ENCODE results near the gene MON1A. TPM values are rescaled to one million over a fixed set of nuclear protein-coding genes. Genes with fewer than 3 reads are reported as not detected.

The MON1A gene
- total and polyA plus RNA-seq, 8 donors, result 2.3 to 7.7 (median 4.5) TPM

GRCh38 chr3:49859576-49860305 is 69.9 kb downstream of the MON1A start:
- 61 to 67% methylated on average over 12 of the region's 12 CpGs for WGBS, 2 donors
- intact Hi-C loops (cut with DNase I), result no loop called here
- FAIRE-seq (no peak), DNase-seq (no peak), ATAC-seq (no peak)
- Histone ChIP-seq H3K36me3 (no peaks in the 10 kb centered on the region), H3K4me3 (no peak overlapping the region), H3K27ac (no peak overlapping the region), H3K9me3 (no peaks in the 10 kb centered on the region), H3K4me1 (peaks cover 0 to 5% (median 0%) of the 10 kb centered on the region in 3 donors), H3K27me3 (no peaks in the 10 kb centered on the region)
- TF ChIP-seq CTCF (IDR thresholded peaks at IDR 0.05), result no peak

Other genes with a start within 250 kb of the MON1A start
- gene MST1, start 240.3 kb downstream of the MON1A start, total RNA-seq, result 10 to 100 TPM; 17.2 to 36.5 (median 21.6) TPM
- 100 to 1,000 TPM in 1 of 2 donors, 10 to 100 TPM in 1; 83.0 to 150 TPM for gene MST1, start 240.3 kb downstream of the MON1A start, polyA plus RNA-seq
- gene RNF123, start 240.3 kb downstream of the MON1A start, total RNA-seq, result 10 to 100 TPM; 13.5 to 27.6 (median 18.3) TPM
- gene RNF123, start 240.3 kb downstream of the MON1A start, polyA plus RNA-seq, result 10 to 100 TPM; 21.8 to 24.3 TPM
- gene AMIGO3, start 210.1 kb downstream of the MON1A start, total RNA-seq, result not detected
- gene AMIGO3, start 210.1 kb downstream of the MON1A start, polyA plus RNA-seq, result 1 to 10 TPM; 3.9 to 4.0 TPM
- 10 to 100 TPM; 22.4 to 46.7 (median 31.4) TPM for gene GMPPB, start 205.9 kb downstream of the MON1A start, total RNA-seq
- 10 to 100 TPM; 35.9 to 38.1 TPM for gene GMPPB, start 205.9 kb downstream of the MON1A start, polyA plus RNA-seq
- 10 to 100 TPM; 12.0 to 28.5 (median 17.1) TPM for gene IP6K1, start 143.3 kb downstream of the MON1A start, total RNA-seq
- 10 to 100 TPM; 11.2 to 13.3 TPM for gene IP6K1, start 143.3 kb downstream of the MON1A start, polyA plus RNA-seq
- gene CDHR4, start 129.9 kb downstream of the MON1A start, total RNA-seq, result not detected
- not detected for gene CDHR4, start 129.9 kb downstream of the MON1A start, polyA plus RNA-seq
- 1 to 10 TPM in 1 of 6 donors, under 1 TPM in 5; 0.55 to 1.4 (median 0.62) TPM for gene INKA1, start 126.5 kb downstream of the MON1A start, total RNA-seq
- 1 to 10 TPM; 1.6 to 2.0 TPM for gene INKA1, start 126.5 kb downstream of the MON1A start, polyA plus RNA-seq
- gene UBA7, start 115.9 kb downstream of the MON1A start, total RNA-seq, result 10 to 100 TPM; 17.7 to 63.9 (median 28.8) TPM
- 10 to 100 TPM; 72.9 to 86.2 TPM for gene UBA7, start 115.9 kb downstream of the MON1A start, polyA plus RNA-seq
- 1 to 10 TPM in 2 of 6 donors, under 1 TPM in 4; 0.79 to 2.5 (median 0.84) TPM for gene TRAIP, start 73.2 kb downstream of the MON1A start, total RNA-seq
- 1 to 10 TPM; 1.4 to 2.3 TPM for gene TRAIP, start 73.2 kb downstream of the MON1A start, polyA plus RNA-seq
- gene CAMKV, start 59.9 kb downstream of the MON1A start, total RNA-seq, result under 1 TPM in 2 of 6 donors, not detected in 4; 0.19 to 0.22 TPM
- gene CAMKV, start 59.9 kb downstream of the MON1A start, polyA plus RNA-seq, result under 1 TPM in 1 of 2 donors, not detected in 1; 0.42 TPM
- gene MST1R, start 25.9 kb downstream of the MON1A start, total RNA-seq, result 10 to 100 TPM in 1 of 6 donors, 1 to 10 TPM in 5; 4.9 to 14.7 (median 6.4) TPM
- 10 to 100 TPM in 1 of 2 donors, 1 to 10 TPM in 1; 9.6 to 12.4 TPM for gene MST1R, start 25.9 kb downstream of the MON1A start, polyA plus RNA-seq
- gene RBM6, start 10.3 kb upstream of the MON1A start, total RNA-seq, result 10 to 100 TPM; 24.9 to 64.1 (median 41.7) TPM
- 100 to 1,000 TPM; 245 to 249 TPM for gene RBM6, start 10.3 kb upstream of the MON1A start, polyA plus RNA-seq
- gene RBM5, start 159.1 kb upstream of the MON1A start, total RNA-seq, result 10 to 100 TPM; 42.5 to 96.9 (median 65.1) TPM
- 100 to 1,000 TPM in 1 of 2 donors, 10 to 100 TPM in 1; 97.2 to 186 TPM for gene RBM5, start 159.1 kb upstream of the MON1A start, polyA plus RNA-seq
- 1 to 10 TPM; 1.4 to 7.7 (median 2.9) TPM for gene SEMA3F, start 225.5 kb upstream of the MON1A start, total RNA-seq
- 1 to 10 TPM; 7.1 to 8.8 TPM for gene SEMA3F, start 225.5 kb upstream of the MON1A start, polyA plus RNA-seq